ENCODE data around the gene TM7SF3.

Gene TM7SF3

DNA sequence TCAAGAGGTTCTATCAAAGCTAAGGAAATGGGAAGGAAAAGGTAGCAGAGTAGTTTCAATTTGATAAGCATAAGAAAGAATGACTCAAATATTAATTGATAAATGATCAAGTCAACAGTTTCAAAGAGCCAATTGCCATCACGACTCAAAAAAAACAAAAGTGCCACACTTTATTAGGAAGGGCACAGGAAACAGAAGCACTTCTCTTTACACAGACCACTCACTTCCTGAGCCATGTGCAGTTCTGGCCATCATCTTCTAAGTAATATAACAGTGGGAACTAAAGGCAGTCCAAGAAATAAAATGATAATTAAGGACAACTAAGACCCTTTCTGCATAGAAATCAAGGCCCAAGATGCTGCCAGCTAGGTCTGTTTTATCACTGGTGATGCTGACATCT is 13.2 kb downstream of the TM7SF3 start:
- DNase-seq (ENCODE audit: low read depth in 2 of 2) = no peak

GRCh38 chr12:26997003-26997402 is 17.2 kb downstream of the TM7SF3 start:
- H3K4me3 ChIP-seq (replicated peaks in 1 of 2; ENCODE audit: low read depth in 2 of 2, low read length in 2 of 2) = no peak overlapping the region
- no peak for DNase-seq (ENCODE audit: low read depth in 2 of 2)
- TF ChIP-seq CTCF (IDR thresholded peaks at IDR 0.05; ENCODE audit: low read depth, low read length) = no peak

More for the DNA sequence above, 13.2 kb downstream of the TM7SF3 start:
- no peak for TF ChIP-seq CTCF (IDR thresholded peaks at IDR 0.05; ENCODE audit: low read depth, low read length)
- H3K4me3 ChIP-seq (replicated peaks in 1 of 2; ENCODE audit: low read depth in 2 of 2, low read length in 2 of 2) = no peak overlapping the region

GRCh38 chr12:26995706-26996105 is 18.5 kb downstream of the TM7SF3 start:
- TF ChIP-seq CTCF (IDR thresholded peaks at IDR 0.05; ENCODE audit: low read depth, low read length) = no peak
- no peak overlapping the region for H3K4me3 ChIP-seq (replicated peaks in 1 of 2; ENCODE audit: low read depth in 2 of 2, low read length in 2 of 2)
- no peak for DNase-seq (ENCODE audit: low read depth in 2 of 2)

DNA sequence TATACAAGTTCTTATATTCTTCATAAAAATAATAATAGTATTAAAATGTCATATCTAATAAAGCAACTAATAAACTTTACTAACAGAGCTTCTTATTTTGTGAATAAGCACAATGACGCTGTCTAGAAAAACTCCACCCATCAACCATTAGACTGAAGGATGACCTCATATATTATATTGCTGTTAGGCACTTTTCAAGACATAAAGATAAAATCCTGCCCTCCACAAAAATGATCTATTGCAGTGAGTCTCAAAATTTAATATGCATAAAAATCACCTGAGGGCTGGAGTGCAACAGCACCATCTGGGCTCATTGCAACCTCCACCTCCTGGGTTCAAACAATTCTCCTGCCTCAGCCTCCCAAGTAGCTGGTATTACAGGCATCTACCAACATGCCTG is 20.1 kb downstream of the TM7SF3 start:
- no peak for DNase-seq (ENCODE audit: low read depth in 2 of 2)
- TF ChIP-seq CTCF (IDR thresholded peaks at IDR 0.05; ENCODE audit: low read depth, low read length) = no peak

DNA sequence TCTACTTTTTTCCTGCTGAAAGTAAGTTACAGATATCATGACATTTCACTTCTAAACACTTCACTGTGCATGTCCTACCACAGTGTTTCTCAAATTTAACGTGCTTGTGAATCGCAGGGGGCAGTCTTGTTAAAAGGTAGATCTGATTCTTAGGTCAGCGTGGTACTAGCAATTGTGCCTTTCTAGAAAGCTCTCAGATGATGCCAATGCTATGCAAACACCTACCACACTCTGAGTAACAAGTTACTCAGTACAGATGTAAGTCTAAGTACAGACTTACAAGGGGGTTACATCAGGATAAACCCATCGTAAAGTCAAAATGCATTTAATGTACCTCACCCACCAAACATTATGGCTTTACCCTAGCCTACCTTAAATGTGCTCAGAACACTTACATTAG is 22.4 kb downstream of the TM7SF3 start:
- no peak for TF ChIP-seq CTCF (IDR thresholded peaks at IDR 0.05; ENCODE audit: low read depth, low read length)
- no peak overlapping the region for H3K4me3 ChIP-seq (replicated peaks in 1 of 2; ENCODE audit: low read depth in 2 of 2, low read length in 2 of 2)
- no peak for DNase-seq (ENCODE audit: low read depth in 2 of 2)

More for the DNA sequence above, 20.1 kb downstream of the TM7SF3 start:
- no peak overlapping the region for H3K4me3 ChIP-seq (replicated peaks in 1 of 2; ENCODE audit: low read depth in 2 of 2, low read length in 2 of 2)

- no peak for TF ChIP-seq CTCF (IDR thresholded peaks at IDR 0.05; ENCODE audit: low read depth, low read length)
- DNase-seq (ENCODE audit: low read depth in 2 of 2) = no peak
- H3K4me3 ChIP-seq (replicated peaks in 1 of 2; ENCODE audit: low read depth in 2 of 2, low read length in 2 of 2) = no peak overlapping the region
These were observed 24.3 kb downstream of the TM7SF3 start for GRCh38 chr12:26989873-26990272.

DNA sequence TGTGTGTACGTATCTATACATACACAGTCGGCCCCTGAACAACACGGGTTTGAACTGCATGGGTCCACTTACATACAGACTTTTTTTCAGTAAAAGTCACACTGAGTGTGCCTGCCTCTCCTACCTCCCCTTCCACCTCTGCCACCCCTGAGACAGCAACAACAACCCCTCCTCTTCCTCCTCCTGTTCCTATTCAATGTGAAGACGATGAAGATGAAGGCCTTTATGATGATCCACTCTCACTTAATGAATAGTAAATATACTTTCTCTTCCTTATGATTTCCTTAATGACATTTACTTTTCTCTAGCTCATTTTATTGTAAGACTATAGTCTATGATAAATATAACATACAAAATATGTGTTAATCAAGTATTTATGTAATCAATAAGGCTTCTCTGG is 25.5 kb downstream of the TM7SF3 start:
- H3K4me3 ChIP-seq (replicated peaks in 1 of 2; ENCODE audit: low read depth in 2 of 2, low read length in 2 of 2) = no peak overlapping the region
- TF ChIP-seq CTCF (IDR thresholded peaks at IDR 0.05; ENCODE audit: low read depth, low read length) = no peak

More for the DNA sequence above, 25.5 kb downstream of the TM7SF3 start:
- DNase-seq (ENCODE audit: low read depth in 2 of 2) = no peak

All from cardiac fibroblast (primary cell).